Adrenal gland (tissue), 12 donors: ENCODE results near the gene EMP1. TPM values are rescaled to one million over a fixed set of nuclear protein-coding genes. Genes with fewer than 3 reads are reported as not detected.

Source experiments
- DNase-seq, 7 donors: peaks; one replicate each; pipeline ENCODE4 v3.0.0-alpha.2; 2019 to 2020
- H3K27ac ChIP-seq, 5 donors: fragments of 200-600 bp; sonication (generic) in 4 of 5; 1 replicate in 3 of 5; 2 replicates in 2 of 5; pipeline versions ENCODE4 v1.5.1 to v1.8.0; 2016 to 2020; ENCODE audit warnings: mild to moderate bottlenecking in 1 of 5
- H3K27me3 ChIP-seq: fragments of 200-600 bp; 2 replicates; pipeline ENCODE4 v1.8.0; 2021
- H3K36me3 ChIP-seq, 2 donors: fragments of 200-600 bp; replicated peaks in 1 of 2; 1 replicate in 1 of 2; 2 replicates in 1 of 2; pipeline versions ENCODE4 v1.5.1 to v1.8.0; 2018 to 2022
- H3K4me1 ChIP-seq, 2 donors: fragments of 200-600 bp; replicated peaks in 1 of 2; 1 replicate in 1 of 2; 2 replicates in 1 of 2; pipeline versions ENCODE4 v1.5.1 to v1.8.0; 2018 to 2021
- H3K4me3 ChIP-seq, 4 donors: fragments of 200-600 bp; sonication (generic) in 3 of 4; one replicate each; pipeline ENCODE4 v1.5.1; 2016 to 2018
- H3K9me3 ChIP-seq, 3 donors: fragments of 200-600 bp; sonication (generic) in 1 of 3; replicated peaks in 1 of 3; 1 replicate in 2 of 3; 2 replicates in 1 of 3; pipeline versions ENCODE4 v1.5.1 to v1.8.0; 2016 to 2021
- CTCF ChIP-seq, 6 experiments: fragments of 450-650 bp in 4 of 6; fragments of 200-600 bp in 2 of 6; sonication (generic) in 1 of 6; IDR thresholded peaks; 1 replicate in 5 of 6; 2 replicates in 1 of 6; pipeline versions ENCODE4 v1.5.1 to v1.8.0; 2016 to 2021; ENCODE audit warnings: antibody characterized with exemption in 6 of 6, mild to moderate bottlenecking in 2 of 6, moderate library complexity in 1 of 6
- POLR2A ChIP-seq, 2 donors: fragments of 450-650 bp; IDR thresholded peaks; one replicate each; pipeline ENCODE4 v1.6.1; 2017; ENCODE audit warnings: antibody characterized with exemption in 2 of 2, mild to moderate bottlenecking in 2 of 2, moderate library complexity in 1 of 2
- WGBS, 4 donors: extraction: QIAGEN DNeasy Blood & Tissue Kit in 2 of 4; methylation state at CpG; one replicate each; pipeline versions ENCODE4 v1.1.5 to v1.1.7; 2013 to 2017; 5-methylcytosine and 5-hydroxymethylcytosine counted together
- intact Hi-C, 2 donors: fragments of 100-400 bp; cut with DNase I; formaldehyde crosslinking; loops; one replicate each; pipeline versions ENCODE4 v1.14.1 to v1.15.0; 2022 to 2023
- polyA plus RNA-seq, 3 donors: library from polyadenylated mRNA; stranded (reverse); fragments of 200-250 nt in 2 of 3; fragments of 350-450 nt in 1 of 3; fragmentation: Illumina TruSeq in 1 of 3; extraction: RNeasy Lipid Tissue Mini Kit (QIAGEN cat#74804) in 1 of 3; gene quantifications; one replicate each; pipeline ENCODE4 v1.2.3, GENCODE V29; 2013 to 2014
- total RNA-seq, 9 donors: library from RNA; depleted of rRNA in 4 of 9; stranded (reverse); fragments of >200 nt in 4 of 9; fragments of 120-200 nt in 1 of 9; fragmentation: NEBNext Ultra II Directional in 1 of 9; extraction: Animal tissue kit (Norgen Biotek cat#: 25700) in 1 of 9; gene quantifications; one replicate each; pipeline versions ENCODE4 v1.1.0 to v1.2.4, GENCODE V29; 2013 to 2023
- donor health status: healthy with polysubstance abuse.
- donor health status: Bipolar disorder and iron deficiency.
- donor health status: DM: yes; HTN: yes; CAD: no.
- donor health status: DM: no; HTN: no; CAD: no.
- donor health status: DM: no; HTN: no; CAD: no.
- donor health status: DM: yes; HTN: yes; CAD: no.

Gene EMP1
- total and polyA plus RNA-seq, 12 donors: 10.0 to 129 (median 66.8) TPM

- H3K27ac ChIP-seq: peak overlapping the region in 3 of 5 donors; percentile 22 to 84 (median 75)
- intact Hi-C loops: no loop called here
- H3K36me3 ChIP-seq: no peaks in the 10 kb centered on the region
- DNase-seq: no peak
- TF ChIP-seq CTCF (IDR thresholded peaks at IDR 0.05) (no peak), POLR2A (IDR thresholded peaks at IDR 0.05) (no peak)
- no peak overlapping the region for H3K4me3 ChIP-seq
- no peaks in the 10 kb centered on the region for H3K9me3 ChIP-seq
- H3K27me3 ChIP-seq: no peaks in the 10 kb centered on the region
- WGBS, 4 donors: 64 to 74% (median 69%) methylated on average over 4 of the region's 4 CpGs
- peaks cover 0 to 16% of the 10 kb centered on the region in 2 donors for H3K4me1 ChIP-seq
Observed at GRCh38 chr12:13195250-13195649, 1.3 kb upstream of the EMP1 start.

DNA sequence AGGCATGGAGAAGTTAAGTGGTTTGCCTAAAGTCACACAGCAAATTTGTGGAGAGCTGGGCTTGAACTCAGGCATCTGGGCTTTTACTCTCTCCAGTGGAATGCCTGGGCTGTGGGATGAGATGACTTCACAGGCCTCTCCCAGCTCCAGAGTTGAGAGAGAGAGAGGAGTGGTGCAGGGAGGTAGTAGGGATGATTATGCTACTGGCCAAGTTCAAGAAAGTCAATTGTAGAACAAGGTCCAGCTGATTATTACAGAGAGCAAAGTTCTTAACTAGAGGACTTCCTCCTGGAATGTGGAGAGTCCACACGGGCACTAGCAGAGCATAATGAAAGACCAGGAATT is 769 bp upstream of the EMP1 start:
- no peak for DNase-seq
- H3K4me1 ChIP-seq: peaks cover 0 to 16% of the 10 kb centered on the region in 2 donors
- H3K27ac ChIP-seq: peak overlapping the region in 4 of 5 donors; percentile 22 to 84 (median 52)
- no peaks in the 10 kb centered on the region for H3K27me3 ChIP-seq
- no peaks in the 10 kb centered on the region for H3K36me3 ChIP-seq
- H3K9me3 ChIP-seq: no peaks in the 10 kb centered on the region
- TF ChIP-seq POLR2A (IDR thresholded peaks at IDR 0.05) (no peak), CTCF (IDR thresholded peaks at IDR 0.05) (no peak)
- no peak overlapping the region for H3K4me3 ChIP-seq
- intact Hi-C loops: no loop called here
- 0 to 22% (median 16%) methylated on average over 1 of the region's 1 CpG for WGBS, 4 donors

DNA sequence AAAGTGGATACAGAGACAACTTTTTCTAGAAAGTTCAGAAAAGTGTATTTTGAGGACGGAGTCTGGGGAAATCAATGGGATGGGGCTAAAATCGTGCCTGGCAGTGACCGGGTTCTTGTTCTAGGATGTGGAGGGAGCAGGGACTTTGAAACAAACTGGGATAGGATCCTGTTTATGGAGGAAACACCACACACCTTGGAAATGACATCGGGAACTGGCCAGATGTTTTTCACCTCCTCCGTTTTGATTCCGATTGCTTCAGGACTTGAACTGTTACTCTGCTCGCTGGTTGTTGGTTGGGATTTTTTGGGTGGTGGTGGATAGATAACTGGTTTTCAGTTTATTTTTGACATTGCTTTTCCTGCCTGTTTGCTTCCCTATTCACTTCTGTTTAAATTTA is 506 bp downstream of the EMP1 start:
- H3K4me1 ChIP-seq: peaks cover 0 to 16% of the 10 kb centered on the region in 2 donors
- intact Hi-C loops: no loop called here

DNA sequence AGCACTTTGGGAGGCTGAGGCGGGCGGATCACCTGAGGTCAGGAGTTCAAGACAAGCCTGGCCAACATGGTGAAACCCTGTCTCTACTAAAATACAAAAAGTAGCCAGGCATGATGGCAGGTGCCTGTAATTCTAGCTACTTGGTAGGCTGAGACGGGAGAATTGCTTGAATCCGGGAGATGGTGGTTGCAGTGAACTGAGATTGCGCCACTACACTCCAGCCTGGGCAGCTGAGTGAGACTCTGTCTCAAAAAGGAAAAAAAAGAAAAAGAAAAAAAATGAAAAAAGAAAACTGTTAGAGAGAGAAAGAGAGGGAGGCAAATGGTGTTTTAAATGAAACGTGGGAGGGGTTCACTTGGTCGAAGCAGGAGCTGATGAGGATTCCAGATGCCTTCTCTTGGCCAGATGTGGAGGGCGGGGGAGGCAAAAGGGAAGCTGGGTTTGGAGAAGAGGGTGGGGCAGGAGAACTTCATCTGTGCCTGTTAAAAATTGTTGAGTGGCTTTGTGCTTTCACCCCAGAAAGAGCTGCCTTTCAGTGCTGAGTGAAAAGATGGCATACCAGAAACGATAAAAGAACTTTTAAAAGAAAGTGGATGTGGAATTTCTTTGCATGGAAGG is 1.1 kb downstream of the EMP1 start:
- no peak for TF ChIP-seq CTCF (IDR thresholded peaks at IDR 0.05)
- TF ChIP-seq POLR2A (IDR thresholded peaks at IDR 0.05): no peak
- H3K36me3 ChIP-seq: no peaks in the 10 kb centered on the region
- WGBS, 4 donors: 47 to 62% (median 53%) methylated on average over 9 of the region's 9 CpGs
- no peaks in the 10 kb centered on the region for H3K27me3 ChIP-seq
- peak in 2 of 7 donors; percentile 13 to 32 for DNase-seq
- H3K27ac ChIP-seq: peak overlapping the region in 4 of 5 donors; percentile 13 to 86 (median 78)
- peak overlapping the region in 1 of 4 donors; percentile 52 for H3K4me3 ChIP-seq
- intact Hi-C loops: no loop called here
- peaks cover 0 to 16% of the 10 kb centered on the region in 2 donors for H3K4me1 ChIP-seq
- H3K9me3 ChIP-seq: no peaks in the 10 kb centered on the region

More for the DNA sequence above, 506 bp downstream of the EMP1 start:
- WGBS, 4 donors: 25 to 41% (median 32%) methylated on average over 7 of the region's 7 CpGs
- TF ChIP-seq CTCF (IDR thresholded peaks at IDR 0.05) (no peak), POLR2A (IDR thresholded peaks at IDR 0.05) (no peak)
- peak overlapping the region in 3 of 4 donors; percentile 35 to 52 (median 46) for H3K4me3 ChIP-seq
- DNase-seq: no peak
- H3K9me3 ChIP-seq: no peaks in the 10 kb centered on the region
- H3K27ac ChIP-seq: peak overlapping the region in 4 of 5 donors; percentile 13 to 86 (median 78)
- H3K36me3 ChIP-seq: no peaks in the 10 kb centered on the region
- no peaks in the 10 kb centered on the region for H3K27me3 ChIP-seq
